Measurements from ENCODE around the gene PLCD3. TPM values are rescaled to one million over a fixed set of nuclear protein-coding genes. Genes with fewer than 3 reads are reported as not detected.
A peak's percentile ranks its signal among the peaks of the same experiment; 100 is the strongest.

PLCD3 gene
- total RNA-seq, 1 donor from 2014 or later: 79.4 TPM

DNA sequence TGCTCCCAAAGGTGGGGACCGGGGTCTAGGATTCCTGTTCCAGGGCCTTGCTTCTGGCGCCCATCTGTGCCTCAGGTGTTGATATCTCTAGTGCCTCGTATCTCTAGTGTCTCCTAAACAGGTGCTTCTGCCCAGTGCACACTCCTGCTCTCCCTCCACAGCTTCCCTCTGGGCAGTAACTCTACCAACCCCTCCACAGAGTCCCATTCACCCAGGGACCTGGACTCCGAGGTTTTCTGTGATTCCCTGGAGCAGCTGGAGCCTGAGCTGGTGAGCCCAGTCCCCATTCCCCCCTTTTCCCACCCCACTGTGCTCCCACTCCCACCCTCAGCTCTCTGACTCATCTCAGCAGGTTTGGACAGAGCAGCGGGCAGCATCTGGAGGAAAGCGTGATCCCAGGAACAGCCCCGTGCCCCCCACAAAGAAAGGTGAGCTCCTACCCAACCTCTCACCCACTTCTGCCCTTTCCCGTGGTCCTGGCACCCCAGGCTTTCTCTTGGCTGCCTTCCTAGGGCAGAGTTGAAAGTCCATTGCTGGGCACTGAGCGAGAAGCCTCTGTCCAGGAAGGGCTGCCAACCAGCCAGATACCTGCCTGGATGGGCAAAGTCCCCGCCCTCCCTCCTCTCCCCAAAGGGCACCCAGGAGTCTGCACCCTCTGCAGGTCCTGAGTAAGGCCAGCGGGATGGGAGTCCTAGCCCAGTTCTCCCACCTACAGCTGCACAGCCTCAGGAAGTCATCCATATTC lies 5.4 kb upstream of the PLCD3 start:
- ATAC-seq: no peak
- intact Hi-C loops (cut with DNase I): loop anchor here (5.0 to 10.0 kb wide), 3 partner anchors 60 to 363 kb away; partner anchors contain the start of gene GFAP
- no peak for DNase-seq (ENCODE audit: low spot score)

DNA sequence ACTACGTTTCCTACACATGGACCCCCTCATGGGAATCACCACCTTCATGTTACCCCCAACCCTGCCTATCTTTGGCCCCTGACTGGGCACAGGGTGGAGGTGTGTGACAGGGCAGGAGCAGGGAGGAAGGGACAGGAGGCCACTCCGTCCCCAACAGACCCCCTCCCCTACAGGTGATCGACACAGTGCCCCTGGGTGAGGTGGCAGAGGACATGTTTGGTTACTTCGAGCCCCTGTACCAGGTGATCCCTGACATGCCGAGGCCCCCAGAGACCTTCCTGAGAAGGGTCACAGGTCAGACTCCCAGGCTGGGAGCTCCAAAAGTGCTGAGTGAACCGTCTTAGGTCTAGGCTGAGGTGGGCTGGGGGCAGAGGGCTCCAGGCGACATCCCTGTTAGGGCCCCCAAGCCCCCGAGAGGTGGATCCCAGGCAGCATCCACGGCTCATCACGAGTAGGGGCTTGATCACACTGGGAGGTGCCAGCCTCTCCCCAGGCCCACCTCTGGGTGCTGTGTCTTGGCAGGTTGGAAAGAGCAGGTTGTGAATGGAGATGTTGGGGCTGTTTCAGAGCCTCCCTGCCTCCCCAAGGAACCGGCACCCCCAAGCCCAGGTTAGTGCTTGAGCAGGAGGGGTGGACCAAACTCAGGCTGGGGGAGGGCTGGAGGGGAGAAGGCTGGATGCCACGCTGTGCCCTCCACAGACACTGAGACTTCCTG lies 4.7 kb upstream of the PLCD3 start:
- no peak for ATAC-seq
- no peak for DNase-seq (ENCODE audit: low spot score)
- intact Hi-C loops (cut with DNase I): loop anchor here (5.0 to 10.0 kb wide), 3 partner anchors 60 to 362 kb away; partner anchors contain the start of gene GFAP

DNA sequence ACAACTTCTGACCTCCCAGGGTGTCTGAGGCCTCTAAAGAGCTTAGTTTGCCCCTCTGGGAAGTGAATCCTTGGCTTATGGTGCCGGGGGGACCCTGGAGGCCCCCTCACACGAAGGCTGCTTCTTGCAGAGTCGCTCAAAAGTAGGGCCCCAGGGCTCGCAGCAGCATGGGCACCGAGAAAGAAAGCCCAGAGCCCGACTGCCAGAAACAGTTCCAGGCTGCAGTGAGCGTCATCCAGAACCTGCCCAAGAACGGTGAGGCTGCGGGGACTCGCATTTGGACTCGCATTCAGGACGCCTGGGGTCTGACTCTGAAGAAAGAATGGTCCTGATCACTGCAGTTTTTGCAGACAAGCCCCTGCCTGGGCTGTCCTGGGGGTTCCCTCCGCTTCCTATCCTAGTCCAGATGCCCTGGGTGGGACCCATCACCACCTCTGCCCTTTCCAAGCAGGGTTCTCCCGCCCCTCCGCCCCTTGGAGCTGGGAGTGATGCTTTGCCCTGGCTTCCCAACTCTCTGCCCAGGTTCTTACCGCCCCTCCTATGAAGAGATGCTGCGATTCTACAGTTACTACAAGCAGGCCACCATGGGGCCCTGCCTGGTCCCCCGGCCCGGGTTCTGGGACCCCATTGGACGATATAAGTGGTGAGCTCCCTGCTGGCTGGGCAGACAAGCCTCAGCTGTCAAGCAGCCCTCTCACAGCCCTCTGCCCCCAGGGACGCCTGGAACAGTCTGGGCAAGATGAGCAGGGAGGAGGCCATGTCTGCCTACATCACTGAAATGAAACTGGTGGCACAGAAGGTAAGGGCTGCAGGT lies 3.9 kb upstream of the PLCD3 start:
- ATAC-seq (peak; percentile 0), DNase-seq (ENCODE audit: low spot score) (peak; percentile 69)
- intact Hi-C loops (cut with DNase I): loop anchor here (5.0 to 10.0 kb wide), 3 partner anchors 61 to 361 kb away; partner anchors contain the start of gene GFAP

DNA sequence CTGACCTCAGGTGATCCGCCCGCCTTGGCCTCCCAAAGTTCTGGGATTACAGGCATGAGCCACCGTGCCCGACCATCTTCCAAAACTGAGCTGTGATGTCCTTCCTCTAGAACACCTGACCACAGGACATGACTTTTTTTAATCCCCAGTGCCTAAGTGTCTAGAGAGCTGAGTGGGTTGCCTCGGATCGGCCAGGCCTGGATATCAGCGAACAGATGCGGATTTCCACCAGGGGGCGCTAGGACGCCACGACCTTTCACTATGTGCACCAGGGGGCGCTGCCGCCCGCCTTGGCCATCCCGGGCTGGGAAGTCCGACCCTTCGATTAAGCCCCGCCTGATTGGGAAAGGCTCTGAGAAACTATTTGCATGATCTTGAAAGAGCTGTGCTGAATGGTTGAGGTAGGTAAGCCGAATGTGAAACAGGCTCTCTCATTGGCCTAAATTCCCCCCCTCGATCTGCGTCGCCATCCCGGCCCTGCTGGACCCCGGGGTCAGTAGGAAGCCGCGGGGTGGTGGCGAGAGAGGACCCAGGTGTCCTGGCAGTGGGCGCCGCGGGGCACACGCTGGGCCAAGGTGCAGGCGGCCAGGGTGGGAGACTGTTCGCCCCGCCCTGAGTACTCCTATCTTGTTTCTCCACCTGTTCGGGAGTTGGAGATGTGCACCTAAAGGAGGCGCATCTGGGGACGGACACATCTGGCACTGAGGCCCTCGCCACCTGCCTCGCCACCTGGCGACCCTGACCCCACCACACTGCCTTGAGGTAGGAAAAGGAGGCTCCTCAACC lies 3.1 kb upstream of the PLCD3 start, which contains the start of gene ACBD4:
Gene ACBD4 (plus strand): TSS at position 496 of the 786 bp plus-strand sequence. CDS start 458 bp downstream, outside the sequence.
- ATAC-seq (peak; percentile 92), DNase-seq (ENCODE audit: low spot score) (peak; percentile 97)
- intact Hi-C loops (cut with DNase I): loop anchor here (5.0 to 10.0 kb wide), 3 partner anchors 62 to 361 kb away; partner anchors contain the start of gene GFAP

DNA sequence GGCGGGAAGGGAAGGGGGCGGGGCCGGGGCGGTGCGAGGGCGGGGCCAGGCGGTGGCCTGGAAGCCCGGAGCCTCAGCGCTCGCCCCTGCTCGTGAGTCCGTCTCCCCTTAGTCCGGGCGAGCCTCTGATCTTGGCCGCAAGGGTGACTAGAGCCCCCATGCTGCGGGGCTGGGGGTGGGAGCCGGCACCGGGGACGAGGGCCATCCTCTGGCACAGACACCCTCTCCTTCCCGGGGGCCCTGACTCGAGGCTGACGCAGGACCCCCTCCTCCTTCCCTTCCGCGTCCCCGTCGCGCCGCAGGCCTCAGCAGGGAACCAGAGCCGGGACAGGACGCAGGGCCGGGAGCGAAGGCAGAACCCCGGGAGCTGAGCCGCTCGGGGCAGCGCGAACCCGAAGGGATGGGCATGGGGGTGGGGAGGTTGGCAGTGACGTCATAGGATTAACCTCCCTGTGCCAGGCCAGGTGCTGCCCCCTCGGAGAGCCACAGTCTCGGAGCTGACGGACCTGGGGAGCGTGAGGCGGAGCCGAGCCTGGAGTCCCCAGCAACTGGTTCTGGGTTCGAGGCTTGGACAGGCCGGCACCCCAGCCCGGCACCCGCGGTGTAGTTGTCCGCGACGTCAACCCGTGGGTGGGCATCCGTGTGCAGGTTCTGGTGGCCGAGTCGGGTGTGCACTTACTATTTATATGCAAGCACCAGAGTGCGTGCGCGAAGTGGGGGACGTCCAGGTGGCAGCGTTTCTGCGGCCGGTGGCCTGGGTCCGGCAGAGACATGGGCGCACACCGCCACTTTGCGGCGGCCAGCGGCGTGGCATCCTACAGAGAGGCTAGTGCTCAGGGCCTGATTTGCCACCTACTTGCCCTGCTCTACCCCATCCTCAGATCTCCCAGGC lies 503 bp upstream of the PLCD3 start:
- intact Hi-C loops (cut with DNase I): loop anchor here (10.0 kb wide), 2 partner anchors 218 to 358 kb away; partner anchors contain the start of gene GFAP
- peak; percentile 91 for DNase-seq (ENCODE audit: low spot score)
- peak; percentile 80 for ATAC-seq

DNA sequence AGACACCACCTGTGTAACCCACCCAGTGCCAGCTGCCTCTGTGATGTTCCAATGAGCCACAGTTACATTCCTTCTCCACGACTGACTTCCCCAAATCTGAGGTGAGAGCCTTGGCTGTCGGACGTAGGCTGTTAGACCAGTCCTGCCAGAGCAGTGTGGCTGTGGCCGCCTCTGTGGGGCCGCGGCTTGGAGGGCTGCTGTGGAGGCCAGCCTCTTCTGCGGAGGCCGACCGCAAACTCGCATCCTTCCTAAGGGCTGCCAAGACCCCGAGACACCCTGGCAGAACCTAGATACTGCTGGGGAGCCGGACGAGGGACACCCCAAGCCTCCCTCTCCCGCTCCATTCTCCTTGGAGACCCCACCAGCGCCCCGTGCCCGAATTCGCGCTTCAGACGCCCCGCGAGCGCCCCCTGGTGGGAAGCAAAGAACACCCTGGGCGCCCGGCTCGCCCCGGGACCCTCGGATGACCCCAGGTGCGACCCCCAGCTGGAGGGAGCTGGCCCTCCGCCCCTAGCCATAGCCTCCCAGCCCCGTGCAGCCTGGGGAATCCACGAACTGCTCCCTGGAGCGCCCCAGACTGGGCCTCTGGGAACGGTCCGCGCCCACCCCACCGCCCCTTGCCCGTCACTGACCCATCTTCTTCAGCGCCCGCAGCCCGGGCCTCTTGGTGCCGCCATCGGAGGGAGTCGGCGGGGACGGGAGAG lies 547 bp downstream of the PLCD3 start:
- peak; percentile 83 for DNase-seq (ENCODE audit: low spot score)
- no peak for ATAC-seq
- intact Hi-C loops (cut with DNase I): loop anchor here (10.0 kb wide), 2 partner anchors 217 to 357 kb away; partner anchors contain the start of gene GFAP

DNA sequence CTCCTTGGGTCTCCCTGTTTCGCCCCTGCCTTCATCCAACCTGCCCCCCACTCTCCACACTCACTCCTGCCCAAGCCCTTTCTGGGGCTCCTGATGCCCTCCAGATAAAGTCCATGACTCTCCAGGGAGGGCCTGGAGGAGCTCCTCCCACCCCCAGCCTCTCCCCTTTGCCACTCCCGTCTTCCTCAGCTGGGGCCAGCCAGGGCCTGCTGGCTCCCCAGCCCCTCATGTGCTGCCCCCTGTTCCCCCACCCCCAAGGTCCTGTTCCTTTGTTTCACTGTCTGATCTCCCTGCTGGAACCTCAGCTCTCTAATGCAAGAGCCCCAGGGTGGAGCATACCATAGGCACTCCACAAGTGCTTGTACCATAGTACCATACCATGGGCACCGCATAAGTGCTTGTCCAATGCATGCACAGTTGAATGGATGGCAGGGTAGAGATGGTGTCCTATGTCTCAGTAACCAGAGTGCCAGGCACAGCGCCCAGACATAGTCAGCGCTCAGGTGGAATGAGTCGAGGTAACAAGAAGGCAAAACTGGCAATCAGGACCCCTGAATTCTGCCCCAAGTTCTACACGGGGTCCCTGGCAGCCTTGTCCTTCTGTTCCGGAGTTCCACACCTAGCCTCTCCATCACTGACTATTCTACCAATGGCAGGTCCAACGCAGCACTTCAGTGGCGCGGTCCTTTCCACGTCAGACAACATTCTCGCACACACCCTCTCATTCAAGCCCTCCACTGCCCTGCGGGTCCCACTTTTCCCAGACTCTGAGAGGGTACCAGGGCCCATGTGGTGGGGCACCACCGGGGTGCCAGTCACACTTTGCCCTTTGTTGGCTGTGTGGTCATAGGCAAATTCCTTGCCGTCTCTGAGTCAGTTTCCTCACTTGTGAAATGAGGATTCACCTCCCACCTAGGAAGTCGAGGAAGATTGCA lies 1.4 kb downstream of the PLCD3 start:
- DNase-seq (ENCODE audit: low spot score) (no peak), ATAC-seq (no peak)
- intact Hi-C loops (cut with DNase I): loop anchor here (10.0 kb wide), 2 partner anchors 216 to 356 kb away; partner anchors contain the start of gene GFAP

DNA sequence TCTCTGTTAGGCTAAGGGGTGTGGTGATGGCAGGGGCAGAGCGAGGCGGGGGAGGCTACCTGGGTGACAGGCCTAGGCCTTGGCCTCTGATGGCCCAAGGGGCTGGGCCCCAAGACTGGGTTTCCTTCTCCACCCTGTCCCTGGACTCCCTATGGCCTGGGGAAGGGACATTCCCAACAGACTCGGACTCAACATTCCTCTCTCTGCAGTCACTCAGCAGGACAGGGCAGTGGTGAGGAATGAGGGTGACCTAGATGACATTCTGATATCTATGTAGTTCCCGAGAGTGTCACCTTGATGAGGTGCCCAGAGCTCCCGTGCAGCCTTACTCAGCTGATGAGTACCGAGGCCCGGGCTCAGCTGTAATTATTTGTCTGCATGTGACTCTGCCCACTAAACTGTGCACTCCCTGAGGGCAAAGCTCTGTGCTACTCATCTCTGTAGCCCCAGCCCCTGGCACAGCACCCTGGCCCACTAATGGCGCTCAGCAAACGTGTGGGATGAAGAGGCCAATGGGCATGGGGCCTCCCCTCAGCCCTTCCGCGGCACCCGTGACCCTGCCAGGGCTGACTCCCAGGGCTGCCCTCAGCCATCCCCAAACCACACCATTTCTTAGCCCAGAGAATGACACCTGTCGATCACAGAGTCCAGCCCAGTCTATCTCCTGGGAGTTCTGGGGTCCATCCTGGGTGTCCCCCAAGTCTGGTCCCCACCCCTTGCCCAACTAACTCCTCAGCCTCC lies 2.2 kb downstream of the PLCD3 start:
- no peak for DNase-seq (ENCODE audit: low spot score)
- intact Hi-C loops (cut with DNase I): loop anchor here (10.0 kb wide), 2 partner anchors 215 to 355 kb away; partner anchors contain the start of gene GFAP
- no peak for ATAC-seq

DNA sequence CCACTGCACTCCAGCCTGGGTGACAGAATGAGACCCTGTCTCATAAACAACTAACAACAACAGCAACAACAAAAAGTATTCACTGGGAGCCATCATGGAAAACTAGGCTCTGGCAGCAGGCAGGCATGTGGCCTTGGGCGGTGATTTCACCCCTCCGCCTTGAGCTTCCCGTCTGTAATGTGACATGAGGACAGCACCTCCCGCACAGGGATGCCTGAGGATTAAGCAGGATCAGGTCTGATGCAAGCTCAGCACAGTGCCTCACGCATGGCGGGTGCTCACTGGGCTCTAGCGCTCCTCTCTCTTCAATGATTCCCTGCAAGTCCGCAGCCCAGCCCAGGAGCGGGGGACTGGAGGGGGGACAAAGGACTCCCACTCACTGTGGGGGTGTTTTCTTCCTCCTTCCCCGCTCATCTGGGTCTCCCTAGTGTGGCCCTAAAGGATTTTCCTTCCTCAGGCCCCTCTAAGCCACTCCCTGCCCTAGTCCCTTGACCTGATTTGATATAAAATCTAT lies 2.8 kb downstream of the PLCD3 start:
- ATAC-seq (no peak), DNase-seq (ENCODE audit: low spot score) (no peak)
- intact Hi-C loops (cut with DNase I): no loop called here

DNA sequence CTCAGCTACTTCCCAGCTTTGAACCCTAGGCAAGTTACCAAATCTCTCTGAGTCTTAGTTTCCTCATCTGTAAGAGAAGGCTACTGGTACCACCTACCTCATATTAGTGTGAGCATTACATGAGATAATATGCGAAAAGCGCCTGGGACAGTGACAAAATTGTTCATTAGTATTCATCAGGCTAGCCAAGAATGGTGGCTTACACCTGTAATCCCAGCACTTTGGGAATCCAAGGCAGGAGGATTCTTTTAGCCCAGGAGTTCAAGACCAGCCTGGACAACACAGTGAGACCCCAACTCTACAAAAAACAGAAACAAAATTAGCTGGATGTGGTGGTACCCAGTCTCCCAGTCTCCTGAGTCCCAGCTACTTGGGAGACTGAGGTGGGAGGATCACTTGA lies 3.3 kb downstream of the PLCD3 start:
- intact Hi-C loops (cut with DNase I): no loop called here
- ATAC-seq: no peak
- no peak for DNase-seq (ENCODE audit: low spot score)

DNA sequence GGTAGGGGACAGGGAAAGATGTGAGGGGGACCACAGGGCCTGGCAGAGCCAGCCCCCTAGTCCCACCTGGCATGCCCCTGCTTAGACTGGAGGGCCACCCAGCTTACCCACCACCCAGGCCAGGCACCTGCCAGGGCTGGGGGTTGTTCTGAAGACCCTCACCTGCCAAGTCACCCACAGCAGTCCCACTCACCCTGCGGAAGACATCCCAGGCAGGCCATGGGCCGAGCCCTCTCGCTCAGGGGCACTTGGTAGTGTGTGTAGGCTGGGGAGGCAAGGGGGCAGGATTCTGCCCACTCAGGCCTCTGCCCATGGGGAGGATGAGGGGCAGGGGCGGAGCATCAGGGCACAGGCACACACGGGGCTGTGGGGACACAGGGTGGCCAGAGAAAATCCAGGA lies 4.0 kb downstream of the PLCD3 start:
- intact Hi-C loops (cut with DNase I): no loop called here
- no peak for ATAC-seq
- DNase-seq (ENCODE audit: low spot score): no peak

DNA sequence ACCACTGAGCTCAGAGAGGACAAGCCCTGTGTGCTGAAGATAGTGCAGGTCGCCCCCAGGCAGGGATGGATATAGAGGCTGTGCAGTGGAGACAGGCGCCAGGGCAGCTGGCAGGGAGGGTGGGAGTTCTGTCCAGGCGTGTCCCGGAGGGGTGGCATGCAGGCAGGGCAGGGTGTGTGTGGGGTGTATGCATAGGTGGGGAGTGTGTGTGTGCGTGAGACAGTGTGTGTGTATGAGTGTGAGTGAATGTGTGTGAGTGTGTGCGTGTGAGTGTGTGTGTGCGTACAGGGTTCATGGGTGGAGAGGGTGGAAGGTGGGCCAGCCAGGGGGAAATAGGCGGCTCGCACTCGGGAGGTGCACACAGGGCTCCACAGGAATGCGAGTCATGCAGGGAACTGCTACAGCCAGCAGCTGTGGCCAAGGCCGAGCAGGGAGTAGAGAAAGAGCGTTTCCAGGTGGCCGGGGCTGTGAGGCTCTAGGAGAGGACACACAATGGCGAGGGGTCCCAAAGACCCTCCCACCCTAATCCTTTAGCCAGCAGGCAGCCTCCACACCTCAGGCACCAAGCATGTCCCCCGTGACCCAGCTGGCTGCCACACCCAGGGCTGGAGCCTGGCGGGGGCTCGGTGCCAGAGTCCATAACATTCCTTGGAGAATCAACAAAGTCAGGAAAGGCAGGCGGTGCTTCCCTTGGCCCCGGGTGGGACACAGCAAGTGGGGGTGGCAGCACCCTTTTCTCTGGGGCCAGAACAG lies 4.6 kb downstream of the PLCD3 start:
- intact Hi-C loops (cut with DNase I): no loop called here
- no peak for DNase-seq (ENCODE audit: low spot score)
- ATAC-seq: peak; percentile 23

DNA sequence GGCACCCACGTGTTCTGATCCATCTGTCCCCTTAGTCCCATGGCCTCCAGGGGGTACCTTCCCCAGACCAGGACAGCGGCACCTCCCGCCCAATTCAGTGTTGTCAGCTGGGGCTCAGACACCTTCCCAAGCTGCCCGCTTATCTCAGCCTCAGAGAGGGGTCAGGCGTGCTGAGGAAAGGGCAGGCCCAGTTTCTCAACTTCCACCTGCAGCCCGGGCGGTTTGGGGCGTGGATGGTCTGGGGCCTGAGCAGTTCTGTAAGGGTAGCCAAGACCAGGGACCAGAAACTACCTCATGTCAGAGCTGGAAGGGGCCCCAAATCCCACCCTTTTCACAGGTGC lies 5.1 kb downstream of the PLCD3 start:
- ATAC-seq (peak; percentile 4), DNase-seq (ENCODE audit: low spot score) (no peak)
- intact Hi-C loops (cut with DNase I): no loop called here

DNA sequence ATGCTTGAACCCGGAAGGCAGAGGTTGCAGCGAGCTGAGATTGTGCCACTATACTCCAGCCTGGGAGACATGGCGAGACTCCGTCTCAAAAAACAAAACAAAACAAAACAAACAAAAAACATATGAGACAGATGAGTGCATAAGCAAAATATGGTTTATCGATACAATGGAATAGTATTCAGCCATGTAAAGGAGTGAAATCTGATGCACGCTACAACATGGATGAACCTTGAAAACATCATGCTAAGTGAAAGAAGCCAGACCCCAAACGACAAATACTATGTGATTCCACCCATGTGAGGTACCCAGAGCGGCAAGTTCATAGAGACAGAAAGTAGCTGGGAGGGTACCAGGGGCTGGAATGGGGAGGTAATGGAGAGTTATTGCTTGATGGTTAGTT lies 6.8 kb downstream of the PLCD3 start:
- no peak for ATAC-seq
- intact Hi-C loops (cut with DNase I): no loop called here
- DNase-seq (ENCODE audit: low spot score): no peak

Data from sciatic nerve (tissue), 2 donors.